ENCODE data around the gene CASK. TPM values are rescaled to one million over a fixed set of nuclear protein-coding genes. Genes with fewer than 3 reads are reported as not detected.

Gene CASK
- total RNA-seq, 2 donors from 2014 or later: 90.8 to 107 TPM

- DNase-seq: no peak
- Histone ChIP-seq H3K4me1 (no peaks in the 10 kb centered on the region), H3K27ac (no peak overlapping the region), H3K9ac (ENCODE audit: low read depth in 2 of 2, low read length in 2 of 2) (no peak overlapping the region), H3K27me3 (no peaks in the 10 kb centered on the region), H3K9me3 (no peaks in the 10 kb centered on the region), H3K4me3 (no peak overlapping the region), H3K36me3 (no peaks in the 10 kb centered on the region)
- no peak for TF ChIP-seq CTCF (IDR thresholded peaks at IDR 0.05)
- intact Hi-C loops (cut with DNase I): no loop called here
These were observed 35.5 kb upstream of the CASK start for GRCh38 chrX:41958861-41959260.

DNA sequence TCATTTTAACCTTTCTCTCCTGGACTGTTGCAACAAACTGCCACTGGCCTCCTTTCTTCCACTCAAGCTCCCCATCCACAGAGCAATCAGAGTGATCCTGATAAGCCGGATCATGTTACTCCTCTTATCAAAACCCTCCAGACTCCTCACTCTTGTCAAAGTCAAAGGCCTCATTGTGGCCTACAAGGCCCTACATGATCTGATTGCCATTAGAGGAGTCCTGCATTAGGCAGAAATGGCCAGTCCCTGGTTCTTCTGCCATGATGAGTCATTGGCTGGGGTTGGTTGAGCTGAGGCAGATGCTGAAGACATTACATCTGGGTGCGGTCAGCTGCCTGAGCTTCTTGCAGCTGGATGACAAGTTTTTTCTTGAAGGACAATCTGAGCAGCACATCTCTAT lies 32.7 kb upstream of the CASK start:
- Histone ChIP-seq H3K4me3 (no peak overlapping the region), H3K27ac (no peak overlapping the region), H3K9ac (ENCODE audit: low read depth in 2 of 2, low read length in 2 of 2) (no peak overlapping the region), H3K36me3 (no peaks in the 10 kb centered on the region), H3K9me3 (no peaks in the 10 kb centered on the region), H3K4me1 (no peaks in the 10 kb centered on the region), H3K27me3 (no peaks in the 10 kb centered on the region)
- intact Hi-C loops (cut with DNase I): no loop called here
- no peak for TF ChIP-seq CTCF (IDR thresholded peaks at IDR 0.05)
- no peak for DNase-seq

GRCh38 chrX:41952102-41952501 lies 28.7 kb upstream of the CASK start:
- intact Hi-C loops (cut with DNase I): no loop called here

DNA sequence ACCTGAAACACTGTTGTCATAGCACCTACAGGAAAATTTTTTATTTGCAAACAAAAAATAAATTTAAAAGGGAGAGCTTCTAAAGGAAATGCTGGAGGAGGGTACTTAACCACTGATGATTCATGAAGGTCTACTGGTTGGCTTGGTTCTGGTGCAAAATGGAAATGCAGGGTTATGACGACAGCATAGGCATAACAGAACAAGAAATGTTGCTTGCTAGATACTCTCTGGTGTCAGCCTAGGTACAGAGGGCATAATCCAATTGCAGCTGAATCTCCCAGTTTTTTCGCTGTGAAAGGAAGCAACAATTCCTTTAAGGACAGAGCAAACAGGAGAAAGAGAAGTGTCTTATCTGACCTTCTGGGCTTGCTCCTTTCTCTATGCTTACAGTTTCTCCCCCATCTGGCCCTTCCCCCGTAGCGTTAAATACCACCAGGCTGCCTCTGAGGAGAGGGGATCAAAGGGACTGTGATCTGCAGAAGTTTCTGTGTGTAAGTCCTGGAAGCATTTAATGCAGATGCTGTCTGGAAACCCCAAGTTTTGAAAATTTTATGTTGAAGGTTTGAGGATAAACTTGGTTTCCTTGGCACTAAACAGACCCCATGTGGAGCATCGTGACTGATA lies 23.7 kb upstream of the CASK start:
- H3K4me1 ChIP-seq: peaks cover 3% of the 10 kb centered on the region
- no peak for DNase-seq
- no peaks in the 10 kb centered on the region for H3K36me3 ChIP-seq
- TF ChIP-seq CTCF (IDR thresholded peaks at IDR 0.05): no peak
- peak overlapping the region; percentile 67 for H3K27ac ChIP-seq
- intact Hi-C loops (cut with DNase I): no loop called here
- H3K4me3 ChIP-seq: no peak overlapping the region
- no peaks in the 10 kb centered on the region for H3K9me3 ChIP-seq
- no peaks in the 10 kb centered on the region for H3K27me3 ChIP-seq
- H3K9ac ChIP-seq (ENCODE audit: low read depth in 2 of 2, low read length in 2 of 2): no peak overlapping the region

More at GRCh38 chrX:41952102-41952501, 28.7 kb upstream of the CASK start:
- H3K4me1 ChIP-seq: no peaks in the 10 kb centered on the region
- no peaks in the 10 kb centered on the region for H3K27me3 ChIP-seq
- no peaks in the 10 kb centered on the region for H3K9me3 ChIP-seq
- no peak overlapping the region for H3K9ac ChIP-seq (ENCODE audit: low read depth in 2 of 2, low read length in 2 of 2)
- no peak overlapping the region for H3K4me3 ChIP-seq
- TF ChIP-seq CTCF (IDR thresholded peaks at IDR 0.05): no peak
- DNase-seq: no peak
- H3K27ac ChIP-seq: no peak overlapping the region
- H3K36me3 ChIP-seq: no peaks in the 10 kb centered on the region

DNA sequence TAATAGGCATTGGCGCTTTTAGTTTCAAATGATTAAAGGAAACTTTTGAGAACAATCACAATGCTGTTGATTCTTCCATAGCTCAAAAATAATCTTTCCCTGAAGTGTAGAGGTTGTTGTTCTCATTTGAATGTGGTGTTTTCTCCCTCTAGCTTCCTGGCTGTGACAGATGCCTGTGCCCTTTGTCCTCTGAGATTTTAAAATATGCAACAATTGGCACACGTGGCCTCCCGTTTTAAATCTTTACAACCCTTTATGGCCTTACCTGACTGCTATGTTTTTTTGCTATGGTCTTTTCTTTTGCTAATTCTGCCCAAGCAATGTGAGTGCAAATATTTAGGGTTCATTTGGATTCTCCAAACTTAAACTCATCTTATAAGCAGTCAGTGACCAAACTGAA lies 22.9 kb upstream of the CASK start:
- H3K27me3 ChIP-seq: no peaks in the 10 kb centered on the region
- no peak for TF ChIP-seq CTCF (IDR thresholded peaks at IDR 0.05)
- DNase-seq: peak; percentile 54
- H3K9ac ChIP-seq (ENCODE audit: low read depth in 2 of 2, low read length in 2 of 2): peak overlapping the region in 1 of 2 donors; percentile 2
- intact Hi-C loops (cut with DNase I): no loop called here
- peaks cover 3% of the 10 kb centered on the region for H3K4me1 ChIP-seq
- H3K9me3 ChIP-seq: no peaks in the 10 kb centered on the region
- peak overlapping the region; percentile 67 for H3K27ac ChIP-seq
- H3K4me3 ChIP-seq: no peak overlapping the region
- H3K36me3 ChIP-seq: no peaks in the 10 kb centered on the region
